GM13976 (cell line): Measurements from ENCODE around the gene GABARAPL2.

ENCODE experiments used
- DNase-seq: peaks from one replicate; pipeline ENCODE4 v3.0.0; 2012; ENCODE audit warnings: low spot score
- CTCF ChIP-seq: IDR thresholded peaks from 2 replicates; pipeline ENCODE4 v1.5.1; 2012; ENCODE audit warnings: borderline replicate concordance, mild to moderate bottlenecking; ENCODE audit not compliant: insufficient read depth; ENCODE audit errors: extremely low read depth, missing control alignments, control extremely low read depth
- in situ Hi-C: fragments of 300-500 bp; cut with MboI; formaldehyde crosslinking; loops from one replicate; pipeline ENCODE4 v1.12.0; 2022; ENCODE audit warnings: low sequenced_read_pairs, mixed read lengths, inconsistent platforms; ENCODE audit not compliant: unreplicated experiment

GABARAPL2 gene

GRCh38 chr16:75567911-75568310 lies 1.7 kb downstream of the GABARAPL2 start:
- no peak for TF ChIP-seq CTCF
- in situ Hi-C loops: no loop called here
- no peak for DNase-seq

- no peak for TF ChIP-seq CTCF
- peak; percentile 47 for DNase-seq
- in situ Hi-C loops: no loop called here
Measured at GRCh38 chr16:75570396-75571065, 4.4 kb downstream of the GABARAPL2 start.

GRCh38 chr16:75572864-75573542 lies 6.8 kb downstream of the GABARAPL2 start:
- DNase-seq: no peak
- in situ Hi-C loops: no loop called here
- TF ChIP-seq CTCF: no peak

GRCh38 chr16:75573955-75574354 lies 7.8 kb downstream of the GABARAPL2 start:
- TF ChIP-seq CTCF: no peak
- in situ Hi-C loops: no loop called here
- no peak for DNase-seq

GRCh38 chr16:75575958-75576357 lies 9.8 kb downstream of the GABARAPL2 start:
- DNase-seq: no peak
- in situ Hi-C loops: no loop called here
- no peak for TF ChIP-seq CTCF

GRCh38 chr16:75576384-75576811 lies 10.2 kb downstream of the GABARAPL2 start:
- peak; percentile 56 for DNase-seq
- no peak for TF ChIP-seq CTCF
- in situ Hi-C loops: no loop called here
